ENCODE results near the gene COTL1.

The COTL1 gene

GRCh38 chr16:84535851-84536250, 82.0 kb downstream of the COTL1 start:
- H3K4me3 ChIP-seq (ENCODE audit: low read length, poor library complexity, severe bottlenecking) = no peak overlapping the region
- TF ChIP-seq EZH2phosphoT487 (IDR thresholded peaks at IDR 0.05; ENCODE audit: borderline replicate concordance) = no peak
- no peak for TF ChIP-seq CTCF (conservative IDR thresholded peaks at IDR 0.05; ENCODE audit: low read length)
- peaks cover 33% of the 10 kb centered on the region for H3K4me1 ChIP-seq (ENCODE audit: insufficient read depth, low read length, poor library complexity, severe bottlenecking)
- no peaks in the 10 kb centered on the region for H3F3A ChIP-seq (ENCODE audit: low read depth)
- no peak overlapping the region for H2AFZ ChIP-seq (ENCODE audit: low read length)
- no peaks in the 10 kb centered on the region for H3K27me3 ChIP-seq (ENCODE audit: insufficient read depth, low read length, poor library complexity, severe bottlenecking)
- H3K9me2 ChIP-seq (replicated peaks; ENCODE audit: low read depth, low read length) = no peaks in the 10 kb centered on the region
- no peaks in the 10 kb centered on the region for H3K79me2 ChIP-seq (ENCODE audit: insufficient read depth, low read length)
- H4K20me1 ChIP-seq (ENCODE audit: insufficient read depth, low read length, poor library complexity, severe bottlenecking) = no peaks in the 10 kb centered on the region
- no peak overlapping the region for H3K9ac ChIP-seq (ENCODE audit: low read depth, low read length, poor library complexity, severe bottlenecking)
- H3K9me3 ChIP-seq (ENCODE audit: insufficient read depth, low read depth, low read length) = no peaks in the 10 kb centered on the region
- no peaks in the 10 kb centered on the region for H3K36me3 ChIP-seq (ENCODE audit: insufficient read depth, low read length)
- no peak overlapping the region for H3K4me2 ChIP-seq (ENCODE audit: low read depth, low read length, poor library complexity, severe bottlenecking)

GRCh38 chr16:84535408-84535807, 82.5 kb downstream of the COTL1 start:
- no peak for TF ChIP-seq EZH2phosphoT487 (IDR thresholded peaks at IDR 0.05; ENCODE audit: borderline replicate concordance)
- TF ChIP-seq CTCF (conservative IDR thresholded peaks at IDR 0.05; ENCODE audit: low read length) = no peak
- Histone ChIP-seq H3K36me3 (ENCODE audit: insufficient read depth, low read length) (no peaks in the 10 kb centered on the region), H3K9me3 (ENCODE audit: insufficient read depth, low read depth, low read length) (no peaks in the 10 kb centered on the region), H3K27me3 (ENCODE audit: insufficient read depth, low read length, poor library complexity, severe bottlenecking) (no peaks in the 10 kb centered on the region), H3K4me2 (ENCODE audit: low read depth, low read length, poor library complexity, severe bottlenecking) (no peak overlapping the region), H4K20me1 (ENCODE audit: insufficient read depth, low read length, poor library complexity, severe bottlenecking) (no peaks in the 10 kb centered on the region), H3K79me2 (ENCODE audit: insufficient read depth, low read length) (no peaks in the 10 kb centered on the region), H3K9me2 (replicated peaks; ENCODE audit: low read depth, low read length) (no peaks in the 10 kb centered on the region), H3F3A (ENCODE audit: low read depth) (no peaks in the 10 kb centered on the region), H2AFZ (ENCODE audit: low read length) (no peak overlapping the region), H3K4me1 (ENCODE audit: insufficient read depth, low read length, poor library complexity, severe bottlenecking) (peaks cover 33% of the 10 kb centered on the region), H3K4me3 (ENCODE audit: low read length, poor library complexity, severe bottlenecking) (no peak overlapping the region), H3K9ac (ENCODE audit: low read depth, low read length, poor library complexity, severe bottlenecking) (no peak overlapping the region)

- Histone ChIP-seq H3K27me3 (ENCODE audit: insufficient read depth, low read length, poor library complexity, severe bottlenecking) (no peaks in the 10 kb centered on the region), H3K4me1 (ENCODE audit: insufficient read depth, low read length, poor library complexity, severe bottlenecking) (peaks cover 33% of the 10 kb centered on the region), H3K4me3 (ENCODE audit: low read length, poor library complexity, severe bottlenecking) (no peak overlapping the region), H3K79me2 (ENCODE audit: insufficient read depth, low read length) (no peaks in the 10 kb centered on the region), H3K36me3 (ENCODE audit: insufficient read depth, low read length) (no peaks in the 10 kb centered on the region), H3F3A (ENCODE audit: low read depth) (no peaks in the 10 kb centered on the region), H3K9me2 (replicated peaks; ENCODE audit: low read depth, low read length) (no peaks in the 10 kb centered on the region), H3K4me2 (ENCODE audit: low read depth, low read length, poor library complexity, severe bottlenecking) (no peak overlapping the region), H3K9ac (ENCODE audit: low read depth, low read length, poor library complexity, severe bottlenecking) (no peak overlapping the region), H4K20me1 (ENCODE audit: insufficient read depth, low read length, poor library complexity, severe bottlenecking) (no peaks in the 10 kb centered on the region), H2AFZ (ENCODE audit: low read length) (no peak overlapping the region), H3K9me3 (ENCODE audit: insufficient read depth, low read depth, low read length) (no peaks in the 10 kb centered on the region)
- TF ChIP-seq CTCF (conservative IDR thresholded peaks at IDR 0.05; ENCODE audit: low read length) = no peak
- TF ChIP-seq EZH2phosphoT487 (IDR thresholded peaks at IDR 0.05; ENCODE audit: borderline replicate concordance) = no peak
These were observed 83.1 kb downstream of the COTL1 start for GRCh38 chr16:84534815-84535214.

Data from Loucy (cell line).